Smooth muscle cell (in vitro differentiated cells): ENCODE data around the gene NXPH4. TPM values are rescaled to one million over a fixed set of nuclear protein-coding genes. Genes with fewer than 3 reads are reported as not detected.

ENCODE experiments used
- DNase-seq: peaks from one replicate; lab custom pipeline; 2025; ENCODE audit not compliant: unreplicated experiment; lab: John Stamatoyannopoulos, UW
- H2AFZ ChIP-seq: fragments of 200-600 bp; sonication (generic); 2 replicates; pipeline ENCODE4 v1.6.0; 2016; ENCODE audit warnings: antibody characterized with exemption, low read depth, mild to moderate bottlenecking
- H3F3A ChIP-seq: fragments of 200-600 bp; sonication (generic); 2 replicates; pipeline ENCODE4 v1.6.0; 2017; ENCODE audit warnings: antibody characterized with exemption, low read depth
- H3K27ac ChIP-seq: fragments of 200-600 bp; sonication (generic); 2 replicates; pipeline ENCODE4 v1.5.1; 2016; ENCODE audit warnings: low read depth, mild to moderate bottlenecking
- H3K27me3 ChIP-seq: fragments of 200-600 bp; sonication (generic); 2 replicates; pipeline ENCODE4 v1.6.1; 2016; ENCODE audit warnings: low read depth, mild to moderate bottlenecking
- H3K36me3 ChIP-seq: fragments of 200-600 bp; sonication (generic); 2 replicates; pipeline ENCODE4 v1.5.1; 2016; ENCODE audit warnings: low read depth
- H3K4me1 ChIP-seq: fragments of 200-600 bp; sonication (generic); 2 replicates; pipeline ENCODE4 v1.5.1; 2016; ENCODE audit warnings: low read depth
- H3K4me2 ChIP-seq: fragments of 200-600 bp; sonication (generic); 2 replicates; pipeline ENCODE4 v1.6.0; 2016; ENCODE audit warnings: mild to moderate bottlenecking
- H3K4me3 ChIP-seq: fragments of 200-600 bp; sonication (generic); 2 replicates; pipeline ENCODE4 v1.5.1; 2016; ENCODE audit warnings: mild to moderate bottlenecking
- H3K79me2 ChIP-seq: fragments of 200-600 bp; sonication (generic); 2 replicates; pipeline ENCODE4 v1.6.0; 2016; ENCODE audit warnings: low read depth, mild to moderate bottlenecking
- H3K9ac ChIP-seq: fragments of 200-600 bp; sonication (generic); 2 replicates; pipeline ENCODE4 v1.6.0; 2016; ENCODE audit warnings: low read depth
- H3K9me3 ChIP-seq: fragments of 200-600 bp; sonication (generic); replicated peaks from 2 replicates; pipeline ENCODE4 v1.5.1; 2016; ENCODE audit warnings: low read depth
- H4K20me1 ChIP-seq: fragments of 200-600 bp; sonication (generic); 2 replicates; pipeline ENCODE4 v1.6.0; 2016; ENCODE audit warnings: low read depth
- WGBS: methylation state at CpG from one replicate; pipeline ENCODE4 v1.1.7; 2016; ENCODE audit warnings: low lambda C conversion rate; 5-methylcytosine and 5-hydroxymethylcytosine counted together
- polyA plus RNA-seq: library from polyadenylated mRNA; unstranded; fragments of >200 nt; fragmentation: Nextera tagmentation; extraction: Ambion mirVana; gene quantifications from 2 replicates; pipeline ENCODE4 v1.2.1, GENCODE V29; 2016
- total RNA-seq: library from RNA; depleted of rRNA; stranded (reverse); fragments of >200 nt; gene quantifications from 2 replicates; pipeline ENCODE4 v1.2.3, GENCODE V29; 2014
- TF ChIP-seq, protein P1 (sequence below): fragments of 200-600 bp; sonication (generic); IDR thresholded peaks from 2 replicates; pipeline ENCODE4 v1.5.1; 2017; ENCODE audit warnings: borderline replicate concordance, mild to moderate bottlenecking, antibody characterized with exemption; ENCODE audit not compliant: insufficient read depth, poor library complexity, severe bottlenecking

Gene NXPH4
- total and polyA plus RNA-seq, 2 experiments from 2014 or later = 3.9 to 10.7 TPM

DNA sequence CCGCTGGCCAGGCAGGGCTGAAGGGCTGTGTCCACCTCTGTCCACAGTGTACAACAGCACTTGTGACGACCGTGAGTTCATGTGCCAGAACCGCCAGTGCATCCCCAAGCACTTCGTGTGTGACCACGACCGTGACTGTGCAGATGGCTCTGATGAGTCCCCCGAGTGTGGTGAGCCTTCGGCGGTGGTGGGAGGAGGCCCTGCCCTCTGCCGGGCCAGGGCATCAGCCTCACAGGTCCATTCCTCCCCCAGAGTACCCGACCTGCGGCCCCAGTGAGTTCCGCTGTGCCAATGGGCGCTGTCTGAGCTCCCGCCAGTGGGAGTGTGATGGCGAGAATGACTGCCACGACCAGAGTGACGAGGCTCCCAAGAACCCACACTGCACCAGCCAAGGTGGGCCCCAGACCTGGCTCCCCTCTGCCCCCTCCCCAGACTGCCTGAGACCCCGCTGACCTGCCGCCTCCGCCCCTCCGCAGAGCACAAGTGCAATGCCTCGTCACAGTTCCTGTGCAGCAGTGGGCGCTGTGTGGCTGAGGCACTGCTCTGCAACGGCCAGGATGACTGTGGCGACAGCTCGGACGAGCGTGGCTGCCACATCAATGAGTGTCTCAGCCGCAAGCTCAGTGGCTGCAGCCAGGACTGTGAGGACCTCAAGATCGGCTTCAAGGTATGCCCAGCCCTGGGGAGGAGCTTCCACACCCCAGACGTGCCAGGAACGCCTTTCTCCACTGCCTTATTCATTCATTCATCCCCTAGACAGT lies 20.8 kb upstream of the NXPH4 start:
- H3K27ac ChIP-seq = no peak overlapping the region
- no peak overlapping the region for H3K4me3 ChIP-seq
- peaks cover 29% of the 10 kb centered on the region for H4K20me1 ChIP-seq
- no peak overlapping the region for H3K9ac ChIP-seq
- no peaks in the 10 kb centered on the region for H3K79me2 ChIP-seq
- H2AFZ ChIP-seq = no peak overlapping the region
- TF ChIP-seq, protein P1, sequence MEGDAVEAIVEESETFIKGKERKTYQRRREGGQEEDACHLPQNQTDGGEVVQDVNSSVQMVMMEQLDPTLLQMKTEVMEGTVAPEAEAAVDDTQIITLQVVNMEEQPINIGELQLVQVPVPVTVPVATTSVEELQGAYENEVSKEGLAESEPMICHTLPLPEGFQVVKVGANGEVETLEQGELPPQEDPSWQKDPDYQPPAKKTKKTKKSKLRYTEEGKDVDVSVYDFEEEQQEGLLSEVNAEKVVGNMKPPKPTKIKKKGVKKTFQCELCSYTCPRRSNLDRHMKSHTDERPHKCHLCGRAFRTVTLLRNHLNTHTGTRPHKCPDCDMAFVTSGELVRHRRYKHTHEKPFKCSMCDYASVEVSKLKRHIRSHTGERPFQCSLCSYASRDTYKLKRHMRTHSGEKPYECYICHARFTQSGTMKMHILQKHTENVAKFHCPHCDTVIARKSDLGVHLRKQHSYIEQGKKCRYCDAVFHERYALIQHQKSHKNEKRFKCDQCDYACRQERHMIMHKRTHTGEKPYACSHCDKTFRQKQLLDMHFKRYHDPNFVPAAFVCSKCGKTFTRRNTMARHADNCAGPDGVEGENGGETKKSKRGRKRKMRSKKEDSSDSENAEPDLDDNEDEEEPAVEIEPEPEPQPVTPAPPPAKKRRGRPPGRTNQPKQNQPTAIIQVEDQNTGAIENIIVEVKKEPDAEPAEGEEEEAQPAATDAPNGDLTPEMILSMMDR = no peak
- H3K36me3 ChIP-seq = peaks cover 6% of the 10 kb centered on the region
- WGBS = 93% methylated on average over 30 of the region's 34 CpGs
- no peaks in the 10 kb centered on the region for H3K4me1 ChIP-seq
- no peaks in the 10 kb centered on the region for H3F3A ChIP-seq
- no peaks in the 10 kb centered on the region for H3K27me3 ChIP-seq
- no peak for DNase-seq
- H3K4me2 ChIP-seq = no peak overlapping the region
- no peaks in the 10 kb centered on the region for H3K9me3 ChIP-seq

DNA sequence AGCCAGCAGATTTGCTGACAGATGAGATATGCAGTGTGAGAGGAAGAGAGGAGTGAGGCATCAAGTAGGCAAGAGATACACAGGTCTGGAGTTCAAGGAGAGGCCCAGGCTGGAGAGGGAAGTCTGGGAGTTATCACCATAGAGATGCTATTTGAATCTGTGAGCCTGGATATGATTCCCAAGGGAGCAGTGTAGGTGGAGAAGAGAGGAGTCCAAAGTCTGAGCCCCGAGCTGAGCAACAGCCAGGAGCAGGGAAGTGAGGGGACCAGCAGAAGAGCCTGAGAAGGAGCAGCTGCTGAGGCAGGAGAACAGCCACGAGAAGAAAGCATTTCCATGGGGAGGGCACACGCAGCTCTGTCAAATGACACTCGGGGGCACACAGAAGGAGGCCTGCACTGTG lies 20.2 kb upstream of the NXPH4 start:
- Histone ChIP-seq H3K79me2 (no peaks in the 10 kb centered on the region), H3K9me3 (no peaks in the 10 kb centered on the region), H3K27me3 (no peaks in the 10 kb centered on the region), H4K20me1 (peaks cover 32% of the 10 kb centered on the region), H3K4me2 (no peak overlapping the region), H3K4me3 (no peak overlapping the region), H2AFZ (no peak overlapping the region), H3K36me3 (peaks cover 6% of the 10 kb centered on the region), H3K9ac (no peak overlapping the region), H3K27ac (no peak overlapping the region), H3K4me1 (no peaks in the 10 kb centered on the region), H3F3A (no peaks in the 10 kb centered on the region)
- no peak for DNase-seq
- TF ChIP-seq, protein P1 = no peak
- 97% methylated on average over 4 of the region's 4 CpGs for WGBS

DNA sequence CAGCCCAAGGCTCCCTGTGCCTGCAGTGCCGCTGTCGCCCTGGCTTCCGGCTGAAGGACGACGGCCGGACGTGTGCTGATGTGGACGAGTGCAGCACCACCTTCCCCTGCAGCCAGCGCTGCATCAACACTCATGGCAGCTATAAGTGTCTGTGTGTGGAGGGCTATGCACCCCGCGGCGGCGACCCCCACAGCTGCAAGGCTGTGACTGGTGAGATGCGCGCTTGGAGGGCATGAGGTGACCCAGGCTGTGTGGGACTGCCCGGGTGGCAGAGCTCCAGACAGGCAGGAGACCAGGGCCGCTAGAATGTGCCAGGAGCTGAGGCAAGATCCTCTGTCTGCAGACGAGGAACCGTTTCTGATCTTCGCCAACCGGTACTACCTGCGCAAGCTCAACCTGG lies 19.6 kb upstream of the NXPH4 start:
- H3K4me1 ChIP-seq = no peaks in the 10 kb centered on the region
- H3K27ac ChIP-seq = no peak overlapping the region
- peaks cover 6% of the 10 kb centered on the region for H3K36me3 ChIP-seq
- DNase-seq = no peak
- no peak overlapping the region for H2AFZ ChIP-seq
- no peak overlapping the region for H3K4me3 ChIP-seq
- TF ChIP-seq, protein P1 = no peak
- no peaks in the 10 kb centered on the region for H3K27me3 ChIP-seq
- no peaks in the 10 kb centered on the region for H3K9me3 ChIP-seq
- no peak overlapping the region for H3K4me2 ChIP-seq
- H4K20me1 ChIP-seq = peaks cover 32% of the 10 kb centered on the region
- no peak overlapping the region for H3K9ac ChIP-seq
- no peaks in the 10 kb centered on the region for H3F3A ChIP-seq
- no peaks in the 10 kb centered on the region for H3K79me2 ChIP-seq
- 97% methylated on average over 22 of the region's 22 CpGs for WGBS

DNA sequence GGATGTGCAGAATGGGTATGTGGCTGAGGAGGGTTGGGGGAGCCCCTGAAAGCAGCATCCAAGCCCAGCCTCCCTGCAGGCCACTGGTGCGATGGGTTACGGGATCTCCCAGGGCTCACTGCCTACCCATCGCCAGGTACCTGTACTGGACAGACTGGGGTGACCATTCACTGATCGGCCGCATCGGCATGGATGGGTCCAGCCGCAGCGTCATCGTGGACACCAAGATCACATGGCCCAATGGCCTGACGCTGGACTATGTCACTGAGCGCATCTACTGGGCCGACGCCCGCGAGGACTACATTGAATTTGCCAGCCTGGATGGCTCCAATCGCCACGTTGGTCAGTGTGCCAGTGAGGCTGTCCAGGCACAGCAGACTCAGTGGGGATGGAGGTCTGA lies 18.3 kb upstream of the NXPH4 start:
- no peak overlapping the region for H3K9ac ChIP-seq
- H3K27me3 ChIP-seq = no peaks in the 10 kb centered on the region
- no peak overlapping the region for H3K4me2 ChIP-seq
- DNase-seq = no peak
- peaks cover 6% of the 10 kb centered on the region for H3K36me3 ChIP-seq
- no peak overlapping the region for H2AFZ ChIP-seq
- no peak overlapping the region for H3K27ac ChIP-seq
- H3K79me2 ChIP-seq = no peaks in the 10 kb centered on the region
- no peaks in the 10 kb centered on the region for H3K4me1 ChIP-seq
- no peaks in the 10 kb centered on the region for H3K9me3 ChIP-seq
- WGBS = 97% methylated on average over 17 of the region's 17 CpGs
- no peaks in the 10 kb centered on the region for H3F3A ChIP-seq
- H4K20me1 ChIP-seq = peaks cover 24% of the 10 kb centered on the region
- no peak overlapping the region for H3K4me3 ChIP-seq
- TF ChIP-seq, protein P1 = no peak
